CD4-positive, alpha-beta T cell treated with Interleukin-6 at 100 ng/mL for 8 hours (primary cell): Measurements from ENCODE around the gene GNB2.
"Not testable (repeated sequence)": the region's sequence is repeated elsewhere in the genome, so short reads cannot be mapped to it uniquely, and the experiment has no call there.

ENCODE experiments used
- DNase-seq: peaks from one replicate; pipeline ENCODE4 v3.0.0-alpha.2; 2020; ENCODE audit warnings: mixed read lengths, low spot score

GNB2 gene

DNA sequence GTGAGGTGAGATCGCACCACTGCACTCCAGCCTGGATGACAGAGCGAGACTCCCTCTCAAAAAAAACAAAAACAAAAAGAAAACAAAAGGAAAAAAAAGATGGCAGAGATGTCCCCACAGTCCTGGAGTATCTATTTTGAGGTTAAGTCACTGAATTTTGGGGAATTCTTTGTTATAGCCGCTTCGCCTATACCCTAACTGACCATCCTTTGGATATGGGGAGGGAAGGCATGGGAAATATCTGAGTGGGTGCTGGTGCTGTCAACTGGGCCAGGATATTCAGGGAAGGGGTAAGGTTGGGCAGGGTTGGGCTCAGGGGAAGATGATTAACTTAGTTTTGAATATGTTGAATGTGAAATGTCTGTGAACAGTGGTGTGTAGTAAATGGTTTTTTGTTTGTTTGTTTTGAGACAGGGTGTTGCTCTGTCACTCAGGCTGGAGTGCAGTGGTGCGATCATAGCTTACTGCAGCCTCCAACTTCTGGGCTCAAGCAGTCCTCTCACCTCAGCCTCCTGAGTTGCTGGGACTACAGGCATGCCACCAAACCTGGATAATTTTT lies 8.3 kb upstream of the GNB2 start:
- DNase-seq: no peak

DNA sequence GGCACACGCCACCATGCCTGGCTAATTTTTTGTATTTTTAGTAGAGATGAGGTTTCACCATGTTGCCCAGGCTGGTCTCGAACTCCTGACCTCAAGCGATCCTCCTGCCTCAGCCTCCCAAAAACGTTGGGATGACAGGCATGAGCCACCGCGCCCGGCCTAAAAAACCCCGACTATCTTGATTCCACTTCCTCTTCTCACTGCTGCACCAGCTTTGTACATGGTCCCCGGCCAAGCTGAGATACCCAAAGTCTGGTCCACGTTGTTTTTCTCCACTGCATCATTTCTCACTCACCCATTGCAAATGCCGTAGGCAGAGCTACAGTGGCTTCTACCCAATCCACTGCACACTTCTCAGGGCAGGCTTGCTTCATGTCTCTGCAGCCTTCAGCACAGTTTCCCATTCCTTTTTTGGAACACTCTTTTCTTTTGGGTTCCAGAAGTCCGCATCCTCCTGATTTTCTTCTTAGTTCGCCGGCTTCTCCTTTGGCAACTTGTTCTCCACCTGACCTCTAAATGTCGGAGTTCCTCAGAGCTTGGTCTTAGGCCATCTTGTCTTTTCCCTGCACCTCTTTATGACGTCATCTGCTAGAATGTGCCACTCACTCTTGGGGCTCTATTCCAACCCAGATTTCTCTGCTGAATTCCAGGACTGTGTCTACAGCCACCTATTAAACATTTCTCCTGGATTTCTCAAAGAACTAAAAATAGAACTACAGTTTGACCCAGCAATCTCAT lies 6.0 kb upstream of the GNB2 start:
- no peak for DNase-seq

DNA sequence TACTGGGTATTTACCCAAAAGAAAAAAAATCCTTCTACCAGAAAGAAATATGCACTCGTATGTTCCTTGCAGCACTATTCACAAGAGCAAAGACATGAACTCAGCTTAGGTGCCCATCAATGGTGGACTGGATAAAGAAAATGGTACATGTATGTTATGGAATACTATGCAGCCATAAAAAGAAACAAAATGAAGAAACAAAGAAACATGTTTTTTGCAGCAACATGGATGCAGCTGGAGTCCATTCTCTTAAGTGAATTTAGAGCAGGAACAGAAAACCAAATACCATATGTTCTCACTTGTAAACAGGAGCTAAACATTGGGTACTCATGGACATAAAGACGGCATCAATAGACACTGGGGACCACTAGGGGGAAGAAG lies 5.5 kb upstream of the GNB2 start:
- DNase-seq: no peak

DNA sequence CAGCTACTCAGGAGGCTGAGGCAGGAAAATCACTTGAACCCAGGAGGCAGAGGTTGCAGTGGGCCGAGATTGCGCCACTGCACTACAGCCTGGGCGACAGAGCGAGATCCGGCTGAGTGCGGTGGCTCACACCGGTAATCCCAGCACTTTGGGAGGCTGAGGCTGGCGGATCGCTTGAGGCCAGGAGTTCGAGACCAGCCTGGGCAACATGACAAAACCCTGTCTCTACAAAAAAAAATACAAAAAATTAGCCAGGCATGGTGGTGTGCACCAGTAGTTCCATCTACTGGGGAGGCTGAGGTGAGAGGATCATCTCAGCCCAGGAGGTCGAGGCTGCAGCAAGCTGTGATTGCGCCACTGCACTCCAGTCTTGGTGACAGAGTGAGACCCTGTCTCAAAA lies 4.4 kb upstream of the GNB2 start:
- DNase-seq: not testable (repeated sequence)

DNA sequence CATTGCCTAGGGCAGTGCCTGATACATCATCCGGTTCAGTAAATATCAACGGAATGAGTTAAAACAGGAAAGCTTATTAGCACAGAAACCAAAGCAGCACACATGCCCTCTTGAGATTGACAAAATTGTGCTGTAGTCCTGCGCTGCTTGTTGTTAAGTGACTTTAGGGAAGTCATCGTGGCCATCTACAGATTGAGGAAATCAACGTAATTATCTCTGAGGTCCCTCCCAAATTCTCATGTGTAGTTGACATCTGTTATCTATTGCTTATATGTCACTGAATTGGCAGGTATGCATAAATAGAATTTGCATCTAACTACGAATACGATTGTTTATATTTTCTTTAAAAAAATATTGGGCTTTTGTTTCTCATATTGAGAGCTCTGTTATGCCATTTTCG lies 3.5 kb upstream of the GNB2 start:
- DNase-seq: no peak

DNA sequence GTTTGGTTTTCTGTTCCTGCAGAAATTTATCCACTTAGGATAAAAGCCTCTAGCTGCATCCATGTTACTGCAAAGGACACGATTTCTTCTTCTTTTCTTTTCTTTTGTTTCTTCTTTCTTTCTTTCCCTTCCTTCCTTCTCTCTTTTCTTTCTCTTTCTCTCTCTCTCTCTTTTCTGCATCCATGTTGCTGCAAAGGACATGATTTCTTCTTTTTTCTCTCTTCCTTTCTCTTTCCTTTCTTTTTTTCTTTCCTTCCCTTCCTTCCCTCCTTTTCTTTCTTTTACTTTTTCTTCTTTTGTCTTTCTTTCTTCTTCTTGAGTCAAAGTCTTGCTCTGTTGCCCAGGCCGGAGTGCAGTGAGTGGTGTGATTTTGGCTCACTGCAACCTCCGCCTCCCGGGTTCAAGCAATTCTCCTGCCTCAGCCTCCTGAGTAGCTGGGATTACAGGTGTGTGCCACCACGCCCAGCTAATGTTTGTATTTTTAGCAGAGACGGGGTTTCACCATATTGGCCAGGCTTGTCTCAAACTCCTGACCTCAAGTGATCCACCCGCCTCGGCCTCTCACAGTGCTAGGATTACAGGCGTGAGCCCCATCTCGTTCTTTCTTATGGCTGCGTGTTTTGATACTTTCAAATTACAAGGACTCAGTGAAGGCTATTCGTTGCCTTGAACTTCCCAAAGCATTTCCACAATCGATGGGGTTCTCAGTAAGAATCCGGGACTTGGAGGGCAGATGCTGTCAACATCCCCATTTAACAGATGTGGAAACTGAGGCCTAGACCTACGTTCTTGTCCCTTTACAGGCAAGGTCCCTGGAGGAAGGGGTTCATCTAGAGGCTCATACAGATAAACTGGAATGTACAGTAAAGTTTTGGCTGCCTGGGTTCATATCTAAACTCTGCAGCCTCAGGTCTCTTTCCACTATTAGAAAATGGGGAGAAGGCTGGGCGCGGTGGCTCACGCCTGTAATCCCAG lies 1.9 kb upstream of the GNB2 start:
- DNase-seq: no peak

DNA sequence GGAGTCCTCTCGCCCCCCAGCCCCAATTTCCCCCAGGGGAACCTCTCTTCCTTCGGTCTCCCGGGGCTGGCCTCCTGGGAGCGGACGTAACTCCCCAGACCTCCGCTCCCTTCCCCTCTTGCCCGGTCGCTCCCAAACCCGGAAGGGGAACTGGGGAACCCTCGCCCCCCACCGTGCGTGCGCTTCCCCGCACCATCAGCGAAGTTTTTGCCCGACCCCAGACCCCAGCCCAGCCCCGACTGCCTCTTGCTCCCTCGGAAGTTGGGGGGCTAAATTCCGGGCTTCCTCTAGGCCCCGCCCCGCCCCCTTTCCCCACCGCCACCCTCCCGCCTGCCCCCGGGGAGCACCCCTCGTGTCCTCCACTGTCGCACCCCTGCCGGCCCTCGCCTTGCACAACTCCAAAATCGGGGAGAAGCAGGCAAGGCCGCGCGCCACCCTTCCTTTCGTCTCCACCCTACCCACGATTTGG lies 436 bp downstream of the GNB2 start:
- DNase-seq: no peak

DNA sequence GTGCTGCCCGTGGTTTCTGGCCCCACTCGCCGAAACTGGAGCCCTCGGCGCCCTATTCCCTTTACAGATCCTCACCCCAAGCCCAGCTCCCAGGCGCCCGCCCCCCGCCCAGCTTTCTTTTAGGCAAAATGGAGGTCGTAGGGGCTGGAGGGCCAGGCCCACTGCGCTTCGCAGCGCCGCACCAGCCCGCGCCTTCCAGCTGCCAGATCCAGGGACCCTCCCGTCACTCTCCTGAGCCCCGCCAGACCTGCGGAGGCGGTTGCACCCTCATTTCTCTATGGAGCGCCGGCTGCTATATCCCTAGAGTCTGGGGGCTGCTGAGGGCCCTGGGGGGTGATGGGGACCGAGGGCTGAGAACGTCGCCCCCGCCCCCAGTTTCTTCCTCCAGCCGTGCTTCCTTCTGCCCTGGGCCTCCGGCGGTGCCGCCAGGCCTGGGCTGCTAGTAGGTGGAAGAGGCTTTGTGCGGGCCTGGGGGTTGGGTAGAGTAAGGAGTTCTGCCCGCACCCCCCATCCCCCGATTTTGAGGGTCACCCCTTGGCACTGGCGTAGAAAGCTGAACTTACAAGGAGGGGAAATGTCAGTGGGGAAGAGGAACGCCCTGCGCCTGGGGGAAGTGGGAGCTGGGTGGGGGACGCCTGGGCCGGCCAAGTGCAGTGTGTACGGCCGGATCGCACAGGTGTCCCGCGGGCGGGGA lies 1.0 kb downstream of the GNB2 start:
- no peak for DNase-seq

DNA sequence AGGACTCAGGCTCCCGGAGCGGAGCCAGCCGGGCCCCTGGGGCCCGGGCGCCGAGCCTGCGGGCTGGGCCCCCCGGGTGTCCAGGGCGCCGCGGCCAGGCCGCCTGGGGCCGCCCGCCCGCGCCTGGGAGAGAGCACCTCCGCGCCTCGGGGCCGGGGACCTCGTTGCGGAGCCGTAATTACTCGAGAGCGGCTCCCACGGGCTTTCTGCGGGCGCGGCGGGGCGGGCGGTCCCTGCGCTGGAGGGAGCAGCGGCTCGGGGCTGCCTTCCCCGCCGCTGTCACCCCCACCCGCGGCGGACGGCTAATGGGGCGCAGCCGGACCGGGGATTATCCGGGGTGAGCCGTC lies 1.5 kb downstream of the GNB2 start:
- no peak for DNase-seq

DNA sequence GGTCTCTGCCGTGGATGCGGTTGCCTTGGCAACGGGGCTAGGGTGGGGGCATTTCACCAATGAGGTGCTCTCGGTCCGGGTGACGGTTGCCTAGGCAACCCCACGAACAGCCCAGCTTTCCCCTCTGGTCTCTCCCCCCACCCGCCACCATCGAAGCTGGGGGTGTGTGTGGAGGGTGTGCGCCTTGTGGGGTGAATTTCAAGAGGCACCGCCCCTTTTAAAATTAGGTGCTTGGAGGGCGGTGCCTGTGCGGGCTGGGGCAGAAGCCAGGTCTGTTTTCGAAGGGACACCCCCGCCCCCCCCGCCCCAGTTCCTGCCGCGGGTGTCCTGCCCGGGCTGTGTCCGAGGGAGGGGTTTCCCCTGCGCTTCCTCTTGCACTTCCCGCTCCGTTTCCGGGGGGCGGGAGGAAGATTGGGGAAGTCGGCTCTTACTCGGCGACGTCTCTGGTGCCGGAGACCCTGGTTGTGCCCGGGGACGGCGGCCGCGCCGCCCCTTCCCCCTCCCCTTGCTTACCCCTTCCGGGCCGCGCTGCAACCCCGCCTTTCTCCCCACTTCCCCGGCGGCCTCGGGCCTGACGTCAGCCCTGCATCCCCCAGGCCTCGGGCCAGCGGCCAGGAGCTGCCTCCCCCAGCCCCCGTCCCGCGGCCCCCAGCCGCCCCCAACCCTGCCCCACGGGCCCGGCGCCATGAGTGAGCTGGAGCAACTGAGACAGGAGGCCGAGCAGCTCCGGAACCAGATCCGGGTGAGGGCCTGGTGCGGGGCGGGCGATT lies 2.2 kb downstream of the GNB2 start:
- peak; percentile 93 for DNase-seq

DNA sequence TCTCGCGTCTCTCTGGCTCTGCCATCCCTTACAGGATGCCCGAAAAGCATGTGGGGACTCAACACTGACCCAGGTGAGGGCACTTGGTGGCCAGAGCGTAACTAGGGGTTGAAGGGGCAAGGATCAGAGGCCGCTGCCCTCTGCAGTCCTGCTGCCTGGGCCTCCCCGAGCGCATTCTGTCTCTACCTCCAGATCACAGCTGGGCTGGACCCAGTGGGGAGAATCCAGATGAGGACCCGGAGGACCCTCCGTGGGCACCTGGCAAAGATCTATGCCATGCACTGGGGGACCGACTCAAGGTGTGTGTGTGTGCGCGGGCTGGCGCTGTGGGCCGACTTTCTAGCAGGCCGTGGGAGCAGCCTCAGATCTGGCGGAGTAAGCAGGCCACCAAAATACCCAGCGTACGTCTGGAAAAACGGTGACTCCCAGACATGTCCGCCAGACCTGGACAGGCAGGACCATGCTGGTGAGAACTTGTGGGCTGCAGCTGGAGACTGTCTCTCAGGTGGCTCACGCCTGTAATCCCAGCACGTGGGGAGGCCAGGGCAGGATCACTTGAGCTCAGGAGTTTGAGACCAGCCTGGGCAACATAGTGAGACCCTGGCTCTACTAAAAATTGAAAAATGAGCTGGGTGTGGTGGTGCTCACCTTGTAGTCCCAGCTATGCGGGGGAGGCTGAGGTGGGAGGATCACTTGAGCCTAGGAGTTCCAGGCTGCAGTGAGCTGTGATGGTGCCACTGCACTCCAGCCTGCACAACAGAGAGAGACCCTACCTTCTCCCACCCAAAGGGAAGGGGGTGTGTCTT lies 3.2 kb downstream of the GNB2 start:
- DNase-seq: no peak

DNA sequence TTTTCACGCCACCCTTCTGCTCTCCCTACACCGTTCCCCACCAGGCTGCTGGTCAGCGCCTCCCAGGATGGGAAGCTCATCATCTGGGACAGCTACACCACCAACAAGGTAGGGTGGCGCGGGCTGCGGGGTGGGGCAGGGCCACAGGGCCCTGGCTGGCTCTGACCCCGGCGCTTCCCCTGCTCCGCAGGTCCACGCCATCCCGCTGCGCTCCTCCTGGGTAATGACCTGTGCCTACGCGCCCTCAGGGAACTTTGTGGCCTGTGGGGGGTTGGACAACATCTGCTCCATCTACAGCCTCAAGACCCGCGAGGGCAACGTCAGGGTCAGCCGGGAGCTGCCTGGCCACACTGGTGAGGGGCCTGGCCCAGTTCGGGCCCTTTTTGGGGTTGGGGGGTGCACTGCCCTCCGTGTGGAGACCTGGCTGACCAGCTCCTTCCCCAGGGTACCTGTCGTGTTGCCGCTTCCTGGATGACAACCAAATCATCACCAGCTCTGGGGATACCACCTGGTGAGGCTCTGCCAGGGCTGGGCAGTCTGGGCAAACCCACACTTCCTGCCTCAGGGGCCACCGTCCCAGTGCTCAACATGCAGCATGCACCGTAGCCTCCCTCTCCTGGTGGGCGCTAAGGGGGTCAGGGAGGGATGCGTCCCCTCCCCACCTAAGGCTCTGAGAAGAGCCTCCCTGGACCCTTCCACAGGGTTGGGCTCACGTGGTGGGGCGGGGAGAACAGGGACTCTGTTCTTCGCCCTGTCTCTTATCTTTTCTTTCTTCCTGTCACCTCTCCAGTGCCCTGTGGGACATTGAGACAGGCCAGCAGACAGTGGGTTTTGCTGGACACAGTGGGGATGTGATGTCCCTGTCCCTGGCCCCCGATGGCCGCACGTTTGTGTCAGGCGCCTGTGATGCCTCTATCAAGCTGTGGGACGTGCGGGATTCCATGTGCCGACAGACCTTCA lies 4.0 kb downstream of the GNB2 start:
- DNase-seq: no peak

DNA sequence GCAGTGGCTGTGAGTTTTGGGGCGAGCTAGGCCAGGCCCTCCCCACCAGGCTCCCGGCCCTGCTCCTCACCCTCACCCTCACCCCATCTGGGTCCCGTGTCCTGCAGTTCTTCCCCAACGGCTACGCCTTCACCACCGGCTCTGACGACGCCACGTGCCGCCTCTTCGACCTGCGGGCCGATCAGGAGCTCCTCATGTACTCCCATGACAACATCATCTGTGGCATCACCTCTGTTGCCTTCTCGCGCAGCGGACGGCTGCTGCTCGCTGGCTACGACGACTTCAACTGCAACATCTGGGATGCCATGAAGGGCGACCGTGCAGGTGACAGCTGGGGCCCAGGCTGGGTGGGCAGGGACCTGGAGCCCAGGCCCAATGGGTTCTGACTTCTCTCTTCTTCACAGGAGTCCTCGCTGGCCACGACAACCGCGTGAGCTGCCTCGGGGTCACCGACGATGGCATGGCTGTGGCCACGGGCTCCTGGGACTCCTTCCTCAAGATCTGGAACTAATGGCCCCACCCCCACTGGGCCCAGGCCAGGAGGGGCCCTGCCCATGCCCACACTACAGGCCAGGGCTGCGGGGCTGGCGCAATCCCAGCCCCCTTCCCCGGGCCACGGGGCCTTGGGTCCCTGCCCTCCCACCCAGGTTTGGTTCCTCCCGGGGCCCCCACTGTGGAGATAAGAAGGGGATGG lies 4.9 kb downstream of the GNB2 start:
- no peak for DNase-seq

DNA sequence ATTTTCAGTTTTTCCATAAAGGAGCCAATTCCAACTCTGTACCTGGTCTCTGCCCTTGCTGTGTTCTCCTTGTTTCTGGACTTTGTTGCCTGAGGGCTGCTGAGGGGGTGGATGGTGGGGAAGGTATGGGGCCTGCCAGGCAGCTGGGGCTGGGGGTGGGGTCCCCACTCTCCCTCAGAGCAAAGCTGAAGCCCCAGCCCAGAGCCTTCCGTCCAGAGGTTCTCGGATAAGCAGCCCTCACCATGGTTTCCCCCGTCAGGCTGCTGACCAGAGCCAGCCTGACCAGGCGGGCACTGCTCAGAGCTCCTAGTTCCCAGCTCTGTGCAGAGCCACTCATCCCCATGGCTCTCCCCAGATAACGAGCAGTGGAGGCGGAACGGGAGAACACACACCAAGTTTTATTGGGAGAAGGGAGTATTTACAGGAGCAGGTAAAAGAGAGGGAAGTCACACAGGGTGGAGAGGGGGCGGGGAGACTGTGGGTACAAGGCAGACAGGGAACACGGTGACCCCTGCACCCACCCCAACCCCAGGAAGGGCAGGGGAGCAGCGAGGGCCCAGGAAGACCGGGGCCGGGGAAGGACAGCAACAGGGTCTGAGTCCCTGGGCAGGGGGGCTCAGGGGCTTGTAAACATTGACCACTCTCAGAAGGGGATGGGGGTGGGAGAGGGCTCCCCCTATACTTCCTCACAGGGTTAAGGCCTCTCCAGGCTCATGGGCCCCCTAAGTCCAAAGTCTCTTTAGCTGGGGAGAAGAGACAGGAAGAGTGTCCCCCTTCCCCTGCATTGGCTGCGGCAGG lies 5.8 kb downstream of the GNB2 start:
- DNase-seq: no peak

DNA sequence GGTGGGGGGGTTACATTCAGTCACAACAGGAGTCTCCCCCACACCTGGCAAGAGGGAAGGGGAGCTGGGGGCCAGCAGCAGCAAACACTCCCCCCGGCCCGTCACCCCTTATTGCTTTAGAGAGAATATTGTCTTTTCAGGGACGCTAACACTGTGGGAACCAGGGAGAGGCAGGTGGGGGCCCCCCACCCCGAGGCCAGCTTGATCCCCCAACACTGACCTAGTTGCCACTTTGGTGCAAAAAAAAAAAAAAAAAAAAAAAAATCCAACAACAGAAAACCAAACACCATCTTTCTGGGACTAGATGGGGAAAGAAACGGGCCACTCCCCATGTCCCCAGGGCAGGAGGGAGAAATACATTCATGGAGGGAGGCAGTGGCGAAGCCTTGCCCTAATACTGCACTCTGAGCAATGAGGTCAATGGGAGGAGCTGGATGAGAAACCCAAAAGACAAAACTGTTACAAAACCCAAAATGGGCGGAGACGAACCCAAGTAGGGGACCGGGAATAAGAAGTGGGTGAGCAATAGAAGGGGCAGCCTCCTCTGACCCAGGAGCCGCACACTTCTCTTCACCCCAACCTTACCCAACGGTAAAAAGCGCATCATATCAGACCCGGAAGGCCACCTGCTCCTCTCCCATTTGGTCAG lies 6.5 kb downstream of the GNB2 start:
- no peak for DNase-seq

DNA sequence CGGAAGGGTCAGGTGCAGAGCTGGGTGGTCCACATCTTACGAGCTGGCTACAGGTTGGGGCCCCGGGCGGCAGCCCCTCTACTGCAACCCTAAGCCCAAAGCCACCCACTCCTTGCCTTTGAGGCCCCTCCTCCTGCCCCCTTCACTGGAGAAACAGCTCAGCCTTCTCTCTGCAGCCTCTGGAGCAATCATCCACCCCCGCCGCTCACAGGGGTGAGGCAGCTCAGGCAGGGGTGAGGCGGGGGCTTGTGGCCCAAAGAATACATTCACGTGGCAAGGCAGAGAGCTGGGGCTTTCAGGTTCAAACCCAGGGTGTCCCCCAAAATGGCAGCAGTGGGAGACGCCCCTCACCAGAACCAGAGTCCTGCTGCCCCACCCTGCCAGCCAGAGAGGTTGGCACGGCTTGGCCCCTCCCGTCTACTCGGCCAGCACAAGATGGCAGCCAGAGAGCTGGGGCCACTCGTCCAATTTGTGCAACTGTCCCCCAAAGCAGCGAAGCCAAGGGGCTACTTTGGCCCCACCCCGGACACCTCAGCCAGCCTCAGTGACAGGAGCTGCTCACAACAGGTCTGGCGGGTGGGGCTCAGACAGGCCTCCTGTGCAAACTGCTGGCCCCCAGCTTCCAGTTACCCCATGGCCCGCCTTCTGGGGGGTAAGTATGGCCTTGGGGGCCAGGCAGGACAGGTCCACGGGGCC lies 7.2 kb downstream of the GNB2 start:
- no peak for DNase-seq
